Limb (tissue), 2 donors: ENCODE results near the gene ZNF536.
"Not testable (repeated sequence)": the region's sequence is repeated elsewhere in the genome, so short reads cannot be mapped to it uniquely, and the experiment has no call there.

ENCODE experiments used
- DNase-seq, 2 donors: peaks; one replicate each; pipeline ENCODE4 v3.0.0-alpha.2; 2016; ENCODE audit errors: extremely low spot score in 2 of 2

The ZNF536 gene

GRCh38 chr19:30341611-30342201 is 30.5 kb upstream of the ZNF536 start:
- no peak for DNase-seq

- DNase-seq: no peak
These were observed 29.3 kb upstream of the ZNF536 start for GRCh38 chr19:30342901-30343300.

- no peak for DNase-seq
These were observed 27.4 kb upstream of the ZNF536 start for GRCh38 chr19:30344446-30345425.

GRCh38 chr19:30345686-30346085 is 26.5 kb upstream of the ZNF536 start:
- no peak for DNase-seq

GRCh38 chr19:30346468-30346867 is 25.7 kb upstream of the ZNF536 start:
- DNase-seq: not testable (repeated sequence)

- no peak for DNase-seq
These were observed 23.0 kb upstream of the ZNF536 start for GRCh38 chr19:30349131-30349730.

- no peak for DNase-seq
These were observed 21.2 kb upstream of the ZNF536 start for GRCh38 chr19:30350692-30351663.

- DNase-seq: no peak
These were observed 20.4 kb upstream of the ZNF536 start for GRCh38 chr19:30351774-30352173.

GRCh38 chr19:30353394-30353945 is 18.7 kb upstream of the ZNF536 start:
- no peak for DNase-seq

GRCh38 chr19:30355586-30355985 is 16.6 kb upstream of the ZNF536 start:
- DNase-seq: no peak

GRCh38 chr19:30356951-30357579 is 15.1 kb upstream of the ZNF536 start:
- DNase-seq: no peak

- DNase-seq: no peak
These were observed 14.6 kb upstream of the ZNF536 start for GRCh38 chr19:30357580-30357954.

GRCh38 chr19:30358319-30358718 is 13.9 kb upstream of the ZNF536 start:
- DNase-seq: no peak

- DNase-seq: no peak
These were observed 13.2 kb upstream of the ZNF536 start for GRCh38 chr19:30358821-30359580.

- DNase-seq: no peak
These were observed 12.2 kb upstream of the ZNF536 start for GRCh38 chr19:30359936-30360335.

GRCh38 chr19:30360376-30361106 is 11.6 kb upstream of the ZNF536 start:
- DNase-seq: no peak

- no peak for DNase-seq
These were observed 11.1 kb upstream of the ZNF536 start for GRCh38 chr19:30361107-30361447.

GRCh38 chr19:30361721-30362120 is 10.5 kb upstream of the ZNF536 start:
- no peak for DNase-seq

- DNase-seq: no peak
These were observed 9.9 kb upstream of the ZNF536 start for GRCh38 chr19:30362156-30362754.
